Pancreas (tissue), 10 donors: ENCODE results near the gene PLA2G1B. TPM values are rescaled to one million over a fixed set of nuclear protein-coding genes. Genes with fewer than 3 reads are reported as not detected.

Experiments
- ATAC-seq, 4 donors: fragments of 200-7000 bp; cut with Tn5 transposase; one replicate each; pipeline versions ENCODE4 v1.8.0 to v1.9.1; 2020; ENCODE audit warnings: mild to moderate bottlenecking in 4 of 4, moderate library complexity in 4 of 4
- DNase-seq, 6 donors: peaks; one replicate each; pipeline ENCODE4 v3.0.0-alpha.2; 2020
- FAIRE-seq: peaks from 2 replicates; lab custom pipeline; 2012; peaks lifted over from hg19 to GRCh38; lab: Jason Lieb, UNC
- H3K27ac ChIP-seq, 4 donors: fragments of 200-600 bp; sonication (generic); 1 replicate in 3 of 4; 2 replicates in 1 of 4; pipeline versions ENCODE4 v1.5.0 to v1.8.0; 2020
- H3K27me3 ChIP-seq, 4 donors: fragments of 200-600 bp; one replicate each; pipeline ENCODE4 v1.8.0; 2021
- H3K36me3 ChIP-seq, 3 donors: fragments of 200-600 bp; sonication (generic) in 1 of 3; one replicate each; pipeline versions ENCODE4 v1.5.0 to v1.8.0; 2020 to 2021
- H3K4me1 ChIP-seq, 3 donors: fragments of 200-600 bp; one replicate each; pipeline ENCODE4 v1.8.0; 2021
- H3K4me3 ChIP-seq, 4 donors: fragments of 200-600 bp; sonication (generic) in 2 of 4; one replicate each; pipeline versions ENCODE4 v1.5.0 to v1.8.0; 2020 to 2021
- H3K9me3 ChIP-seq, 4 donors: fragments of 200-600 bp; one replicate each; pipeline ENCODE4 v1.8.0; 2021
- WGBS, 2 donors: extraction: QIAGEN DNeasy Blood & Tissue Kit; methylation state at CpG; one replicate each; pipeline ENCODE4 v1.1.7; 2013; 5-methylcytosine and 5-hydroxymethylcytosine counted together
- intact Hi-C, 3 donors: fragments of 100-400 bp; cut with DNase I; formaldehyde crosslinking; loops; one replicate each; pipeline versions ENCODE4 v1.11.1 to v1.14.2; 2022
- polyA plus RNA-seq, 2 donors: library from polyadenylated mRNA; stranded (reverse); fragments of 200-250 nt; gene quantifications; one replicate each; pipeline ENCODE4 v1.2.3, GENCODE V29; 2013
- total RNA-seq, 6 donors: library from RNA; stranded (reverse); fragmentation: NEBNext Ultra II Directional in 4 of 6; extraction: Animal tissue kit (Norgen Biotek cat#: 25700) in 4 of 6; gene quantifications; one replicate each; pipeline versions ENCODE4 v1.2.1 to v1.2.4, GENCODE V29; 2021 to 2023
- TF ChIP-seq, protein P1 (sequence below), 4 donors: fragments of 200-600 bp; sonication (generic) in 3 of 4; IDR thresholded peaks; one replicate each; pipeline versions ENCODE4 v1.5.0 to v1.8.0; 2021; ENCODE audit warnings: antibody characterized with exemption in 4 of 4
- donor health status: healthy with polysubstance abuse.
- donor health status: DM: no; HTN: no; CAD: no; lungs with moderate emphysema.
- donor health status: DM: no; HTN: no; CAD: no.
- donor health status: control.
- donor health status: control.
- donor health status: Bipolar disorder and iron deficiency.
- donor health status: DM: yes; HTN: yes; CAD: no.
- donor health status: DM: no; HTN: no; CAD: no.
- donor health status: DM: no; HTN: no; CAD: no.
- donor health status: DM: yes; HTN: yes; CAD: no.

The PLA2G1B gene
- total and polyA plus RNA-seq, 8 donors, result 4,900 to 12,528 (median 7,707) TPM

DNA sequence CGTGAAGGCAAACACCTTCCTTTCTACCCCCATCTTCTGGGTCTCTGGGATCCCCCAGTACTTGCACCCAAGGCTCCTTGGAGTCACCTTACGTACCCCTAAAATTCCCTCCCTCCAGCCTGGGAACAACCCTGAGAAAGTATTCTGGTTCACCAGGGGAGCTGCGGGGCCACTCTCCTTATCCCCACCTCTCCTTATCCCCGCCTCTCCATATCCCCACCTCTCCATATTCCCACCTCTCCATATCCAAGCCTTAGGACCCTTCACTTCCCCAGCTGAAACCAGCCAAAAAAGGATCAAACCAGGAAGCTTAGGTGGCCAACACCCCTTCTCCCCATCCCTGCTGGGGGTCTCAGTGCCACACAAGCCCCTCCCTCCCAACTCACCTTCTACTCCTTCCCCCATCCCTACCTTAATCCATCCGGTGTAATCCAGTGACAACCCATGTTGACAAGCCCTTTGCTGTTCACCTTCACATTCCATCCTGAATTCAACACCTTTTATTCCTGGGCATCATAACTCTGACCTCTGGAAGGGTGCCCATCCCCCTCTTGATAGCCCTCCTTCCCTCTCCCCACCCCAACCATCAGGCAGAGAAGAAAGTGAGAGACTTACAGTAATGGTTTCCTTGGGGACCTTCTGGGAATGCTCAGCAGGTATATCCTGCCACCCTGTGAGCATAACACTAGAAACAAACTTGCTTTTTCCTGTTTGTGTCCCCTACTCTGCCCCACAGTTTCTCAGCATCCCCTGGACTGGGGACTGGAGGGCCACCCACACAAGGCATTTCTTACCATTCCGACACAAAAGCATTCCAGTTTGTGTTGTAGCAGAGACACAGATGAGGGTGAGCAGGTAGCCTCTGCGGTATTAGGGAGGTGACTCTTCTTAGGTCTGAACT, 43.0 kb upstream of the PLA2G1B start:
- FAIRE-seq, result no peak
- Histone ChIP-seq H3K4me1 (peaks cover 4 to 8% (median 8%) of the 10 kb centered on the region in 3 donors), H3K9me3 (no peaks in the 10 kb centered on the region), H3K27ac (no peak overlapping the region), H3K27me3 (no peaks in the 10 kb centered on the region), H3K4me3 (no peak overlapping the region), H3K36me3 (no peaks in the 10 kb centered on the region)
- DNase-seq, result no peak
- ATAC-seq, result no peak
- intact Hi-C loops, result no loop called here
- TF ChIP-seq, protein P1, sequence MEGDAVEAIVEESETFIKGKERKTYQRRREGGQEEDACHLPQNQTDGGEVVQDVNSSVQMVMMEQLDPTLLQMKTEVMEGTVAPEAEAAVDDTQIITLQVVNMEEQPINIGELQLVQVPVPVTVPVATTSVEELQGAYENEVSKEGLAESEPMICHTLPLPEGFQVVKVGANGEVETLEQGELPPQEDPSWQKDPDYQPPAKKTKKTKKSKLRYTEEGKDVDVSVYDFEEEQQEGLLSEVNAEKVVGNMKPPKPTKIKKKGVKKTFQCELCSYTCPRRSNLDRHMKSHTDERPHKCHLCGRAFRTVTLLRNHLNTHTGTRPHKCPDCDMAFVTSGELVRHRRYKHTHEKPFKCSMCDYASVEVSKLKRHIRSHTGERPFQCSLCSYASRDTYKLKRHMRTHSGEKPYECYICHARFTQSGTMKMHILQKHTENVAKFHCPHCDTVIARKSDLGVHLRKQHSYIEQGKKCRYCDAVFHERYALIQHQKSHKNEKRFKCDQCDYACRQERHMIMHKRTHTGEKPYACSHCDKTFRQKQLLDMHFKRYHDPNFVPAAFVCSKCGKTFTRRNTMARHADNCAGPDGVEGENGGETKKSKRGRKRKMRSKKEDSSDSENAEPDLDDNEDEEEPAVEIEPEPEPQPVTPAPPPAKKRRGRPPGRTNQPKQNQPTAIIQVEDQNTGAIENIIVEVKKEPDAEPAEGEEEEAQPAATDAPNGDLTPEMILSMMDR (IDR thresholded peaks at IDR 0.05), result no peak
- 64 to 70% methylated on average over 7 of the region's 7 CpGs for WGBS, 2 donors

DNA sequence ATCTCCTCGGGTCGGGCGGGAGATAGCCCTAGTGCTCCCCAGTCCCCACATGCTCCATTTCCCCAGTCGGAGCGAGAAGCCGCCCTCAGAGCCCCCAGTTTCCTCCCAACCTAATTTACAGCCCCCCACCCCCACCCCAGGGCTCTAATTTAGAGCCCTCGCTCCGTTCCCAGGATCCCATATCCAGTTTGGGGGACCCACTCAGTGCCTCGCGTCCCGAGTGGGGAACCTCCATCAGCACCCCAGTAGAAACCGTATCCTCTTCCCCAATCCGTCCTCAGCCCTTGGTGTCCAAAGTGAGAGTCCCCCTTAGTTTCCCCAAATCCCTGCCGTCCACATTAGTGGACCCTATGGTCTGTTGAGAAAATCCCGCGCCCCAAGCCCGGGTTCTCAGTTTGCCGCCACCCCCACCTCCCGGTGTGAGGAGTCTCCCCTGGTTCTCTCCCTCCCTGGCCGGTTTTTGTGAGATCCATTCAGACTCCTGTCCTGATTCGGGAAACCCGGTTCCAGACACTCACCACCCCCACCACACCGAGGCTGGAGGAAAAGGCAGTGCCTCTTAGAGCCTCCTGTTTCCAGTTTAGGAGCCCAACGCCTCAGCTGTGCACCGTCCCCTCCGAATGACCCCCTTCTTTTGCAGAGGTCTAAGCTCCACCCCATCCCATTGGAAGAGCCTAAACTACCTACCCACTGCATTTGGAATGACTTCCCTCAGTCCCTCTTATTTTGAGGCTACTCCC, 42.2 kb upstream of the PLA2G1B start:
- Histone ChIP-seq H3K36me3 (no peaks in the 10 kb centered on the region), H3K27me3 (no peaks in the 10 kb centered on the region), H3K27ac (no peak overlapping the region), H3K4me3 (peak overlapping the region; percentile 26 to 75 (median 48)), H3K9me3 (no peaks in the 10 kb centered on the region), H3K4me1 (peaks cover 7 to 15% (median 10%) of the 10 kb centered on the region in 3 donors)
- DNase-seq (no peak), FAIRE-seq (no peak), ATAC-seq (no peak)
- WGBS, 2 donors, result 9 to 12% methylated on average over 24 to 26 of the region's 26 CpGs
- intact Hi-C loops, result loop anchor here in 1 of 3 donors (10.0 kb wide), 1 partner anchor 55 kb away; no protein-coding TSS in a partner anchor
- TF ChIP-seq, protein P1 (IDR thresholded peaks at IDR 0.05), result no peak

DNA sequence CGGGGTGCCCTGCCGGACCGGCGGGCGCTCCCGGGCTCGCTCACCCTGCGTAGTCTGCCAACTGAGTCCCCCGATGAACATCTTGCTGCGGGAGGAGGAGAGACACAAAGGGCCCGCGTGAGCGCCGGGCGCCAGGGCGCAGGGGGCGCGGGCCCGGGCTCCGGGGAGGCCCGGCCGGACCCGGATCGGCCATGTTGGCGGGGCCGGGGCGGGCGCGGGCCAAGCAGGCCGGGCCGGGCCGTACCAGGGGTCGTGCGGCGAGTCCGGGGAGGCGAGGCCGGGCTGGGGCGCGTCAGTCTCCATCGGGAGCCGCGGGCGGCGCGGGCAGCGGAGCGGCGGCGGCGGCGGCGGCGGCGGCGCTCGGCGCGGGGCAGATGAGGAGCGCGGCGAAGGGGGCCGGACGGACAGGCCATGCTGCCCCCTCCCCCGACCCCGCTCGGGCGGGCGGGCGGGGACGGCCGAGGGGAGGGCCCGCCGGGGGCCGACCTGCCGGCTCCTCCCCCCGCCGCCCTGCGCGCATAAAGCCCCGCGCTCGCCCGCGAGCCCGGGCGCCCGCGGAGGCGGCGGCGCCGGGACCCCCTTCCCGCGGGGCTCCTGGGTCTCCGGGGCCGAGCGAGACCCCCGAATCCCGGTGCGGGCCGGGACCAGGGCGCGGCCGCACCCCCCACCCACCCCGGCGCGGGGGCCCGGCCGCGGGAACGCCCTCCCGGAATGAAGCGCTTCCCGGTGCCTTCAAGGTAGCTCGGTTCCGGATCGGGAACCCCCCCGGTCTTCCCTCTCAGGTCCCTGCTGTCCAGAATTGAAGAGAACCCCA, 41.4 kb upstream of the PLA2G1B start, which contains the start of gene MSI1:
Gene MSI1 (minus strand): TSS at position 376 of the 814 bp plus-strand sequence. CDS start 73 bp downstream, at position 303.
- Histone ChIP-seq H3K4me3 (peak within 1 kb of the TSS; percentile 67 to 75 (median 72)), H3K27me3 (no peaks in the 10 kb centered on the region), H3K4me1 (peaks cover 7 to 15% (median 10%) of the 10 kb centered on the region in 3 donors), H3K9me3 (no peaks in the 10 kb centered on the region), H3K36me3 (no peaks in the 10 kb centered on the region), H3K27ac (peak within 1 kb of the TSS in 3 of 4 donors; percentile 22 to 51 (median 47))
- TF ChIP-seq, protein P1 (IDR thresholded peaks at IDR 0.05), result no peak
- 0 to 1% methylated on average over 55 to 119 of the region's 119 CpGs for WGBS, 2 donors
- DNase-seq, result peak in 3 of 6 donors; percentile 56 to 74 (median 68)
- intact Hi-C loops, result loop anchor here in 1 of 3 donors (10.0 kb wide), 1 partner anchor 56 kb away; no protein-coding TSS in a partner anchor
- peak in 2 of 4 donors; percentile 37 to 51 for ATAC-seq
- no peak for FAIRE-seq
